Trophoblast cell (in vitro differentiated cells and primary cell): Measurements from ENCODE around the gene GRM4.
A peak's percentile ranks its signal among the peaks of the same experiment; 100 is the strongest.

Experiments used
- DNase-seq, 2 donors: peaks; one replicate each; pipeline ENCODE4 v3.0.0-alpha.2; 2016
- H2AFZ ChIP-seq: 2 replicates; pipeline ENCODE4 v1.6.1; 2013; ENCODE audit warnings: low read length, moderate library complexity, mild to moderate bottlenecking; ENCODE audit not compliant: insufficient read depth, poor library complexity
- H2AK5ac ChIP-seq: 2 replicates; pipeline ENCODE4 v1.6.1; 2013; ENCODE audit warnings: mild to moderate bottlenecking, low read length
- H2BK120ac ChIP-seq: 2 replicates; pipeline ENCODE4 v1.6.1; 2013; ENCODE audit warnings: low read length, mild to moderate bottlenecking, moderate library complexity; ENCODE audit not compliant: insufficient read depth, poor library complexity
- H2BK12ac ChIP-seq: 2 replicates; pipeline ENCODE4 v1.6.1; 2013; ENCODE audit warnings: mild to moderate bottlenecking, low read length, moderate library complexity
- H2BK5ac ChIP-seq: 2 replicates; pipeline ENCODE4 v1.6.1; 2013; ENCODE audit warnings: low read length, low read depth, moderate library complexity, mild to moderate bottlenecking; ENCODE audit not compliant: poor library complexity
- H3K14ac ChIP-seq: 2 replicates; pipeline ENCODE4 v1.6.1; 2013; ENCODE audit warnings: mild to moderate bottlenecking, low read length
- H3K18ac ChIP-seq: 2 replicates; pipeline ENCODE4 v1.6.1; 2013; ENCODE audit warnings: mild to moderate bottlenecking, low read length
- H3K23ac ChIP-seq: 2 replicates; pipeline ENCODE4 v1.6.1; 2013; ENCODE audit warnings: low read length
- H3K27ac ChIP-seq: 2 replicates; pipeline ENCODE4 v1.5.1; 2013; ENCODE audit warnings: low read depth, mild to moderate bottlenecking, inconsistent platforms, low read length, moderate library complexity
- H3K27me3 ChIP-seq: 2 replicates; pipeline ENCODE4 v1.6.1; 2013; ENCODE audit warnings: inconsistent platforms, mild to moderate bottlenecking, low read length, moderate library complexity; ENCODE audit not compliant: insufficient read depth
- H3K36me3 ChIP-seq, 2 experiments: 1 replicate in 1 of 2; 2 replicates in 1 of 2; pipeline ENCODE4 v1.6.1; 2013; ENCODE audit warnings: low read length in 2 of 2, mild to moderate bottlenecking in 2 of 2, moderate library complexity in 1 of 2; ENCODE audit not compliant: insufficient read depth in 2 of 2, control insufficient read depth in 1 of 2
- H3K4ac ChIP-seq: 2 replicates; pipeline ENCODE4 v1.6.1; 2013; ENCODE audit warnings: low read depth, mild to moderate bottlenecking, low read length, moderate library complexity
- H3K4me1 ChIP-seq, 2 experiments: 1 replicate in 1 of 2; 2 replicates in 1 of 2; pipeline ENCODE4 v1.6.1; 2013; ENCODE audit warnings: low read length in 2 of 2, mild to moderate bottlenecking in 2 of 2, moderate library complexity in 1 of 2; ENCODE audit not compliant: insufficient read depth in 2 of 2, control insufficient read depth in 1 of 2
- H3K4me2 ChIP-seq: 2 replicates; pipeline ENCODE4 v1.6.1; 2013; ENCODE audit warnings: inconsistent platforms, mild to moderate bottlenecking, low read length, moderate library complexity
- H3K4me3 ChIP-seq: 2 replicates; pipeline ENCODE4 v1.5.1; 2013; ENCODE audit warnings: mild to moderate bottlenecking, low read depth, low read length, inconsistent platforms
- H3K79me1 ChIP-seq: one replicate; pipeline ENCODE4 v1.6.1; 2013; ENCODE audit warnings: low read length
- H3K79me2 ChIP-seq: 2 replicates; pipeline ENCODE4 v1.6.1; 2013; ENCODE audit warnings: low read length, mild to moderate bottlenecking; ENCODE audit not compliant: control insufficient read depth, insufficient read depth, poor library complexity
- H3K9ac ChIP-seq: 2 replicates; pipeline ENCODE4 v1.6.1; 2013; ENCODE audit warnings: mild to moderate bottlenecking, low read length
- H3K9me3 ChIP-seq: 2 replicates; pipeline ENCODE4 v1.6.1; 2013; ENCODE audit warnings: low read depth, mild to moderate bottlenecking, control low read depth, inconsistent platforms, low read length; ENCODE audit not compliant: insufficient read depth
- H4K12ac ChIP-seq: 2 replicates; pipeline ENCODE4 v1.6.1; 2013; ENCODE audit warnings: low read depth, mild to moderate bottlenecking, low read length, moderate library complexity
- H4K8ac ChIP-seq: 2 replicates; pipeline ENCODE4 v1.6.1; 2013; ENCODE audit warnings: low read depth, mild to moderate bottlenecking, low read length, moderate library complexity
- H4K91ac ChIP-seq: one replicate; pipeline ENCODE4 v1.6.1; 2013; ENCODE audit warnings: low read depth, mild to moderate bottlenecking, low read length, moderate library complexity
- WGBS: extraction: QIAGEN DNeasy Blood & Tissue Kit; methylation state at CpG from one replicate; pipeline ENCODE4 v1.1.7; 2013; ENCODE audit warnings: missing lambda C conversion rate; ENCODE audit not compliant: insufficient read length, insufficient coverage; ENCODE audit errors: extremely low coverage; 5-methylcytosine and 5-hydroxymethylcytosine counted together

The GRM4 gene

GRCh38 chr6:33988121-33989015 lies 157.5 kb downstream of the GRM4 start:
- H3K4me2 ChIP-seq: no peak overlapping the region
- H3K9ac ChIP-seq: no peak overlapping the region
- H2BK12ac ChIP-seq: no peak overlapping the region
- H3K23ac ChIP-seq: no peak overlapping the region
- H3K4me1 ChIP-seq: no peaks in the 10 kb centered on the region
- no peak overlapping the region for H4K91ac ChIP-seq
- no peak overlapping the region for H3K4me3 ChIP-seq
- H3K27me3 ChIP-seq: no peaks in the 10 kb centered on the region
- H4K8ac ChIP-seq: no peak overlapping the region
- H2BK120ac ChIP-seq: no peak overlapping the region
- no peak overlapping the region for H3K27ac ChIP-seq
- no peak overlapping the region for H2BK5ac ChIP-seq
- WGBS: no CpG with 5 or more reads among the region's 16 CpGs
- no peak overlapping the region for H2AFZ ChIP-seq
- H3K4ac ChIP-seq: no peak overlapping the region
- no peak overlapping the region for H2AK5ac ChIP-seq
- H3K79me1 ChIP-seq: no peaks in the 10 kb centered on the region
- DNase-seq: no peak
- H3K14ac ChIP-seq: no peak overlapping the region
- H3K79me2 ChIP-seq: no peaks in the 10 kb centered on the region
- peaks cover 3% of the 10 kb centered on the region for H3K9me3 ChIP-seq
- H3K36me3 ChIP-seq: no peaks in the 10 kb centered on the region
- no peak overlapping the region for H3K18ac ChIP-seq
- H4K12ac ChIP-seq: no peak overlapping the region

GRCh38 chr6:33987531-33988021 lies 158.3 kb downstream of the GRM4 start:
- DNase-seq: peak; percentile 27 to 56
- Histone ChIP-seq H2BK120ac (no peak overlapping the region), H3K36me3 (no peaks in the 10 kb centered on the region), H3K4me3 (no peak overlapping the region), H3K14ac (no peak overlapping the region), H3K18ac (no peak overlapping the region), H2AFZ (no peak overlapping the region), H3K9me3 (peaks cover 3% of the 10 kb centered on the region), H3K4me1 (no peaks in the 10 kb centered on the region), H3K79me1 (no peaks in the 10 kb centered on the region), H2AK5ac (no peak overlapping the region), H3K79me2 (no peaks in the 10 kb centered on the region), H4K91ac (no peak overlapping the region), H3K27me3 (no peaks in the 10 kb centered on the region), H3K9ac (no peak overlapping the region), H2BK5ac (no peak overlapping the region), H4K12ac (no peak overlapping the region), H3K4me2 (no peak overlapping the region), H3K4ac (no peak overlapping the region), H3K23ac (no peak overlapping the region), H4K8ac (no peak overlapping the region), H3K27ac (no peak overlapping the region), H2BK12ac (no peak overlapping the region)
- WGBS: no CpG with 5 or more reads among the region's 13 CpGs

- WGBS: no CpG with 5 or more reads among the region's 1 CpG
- Histone ChIP-seq H3K27me3 (no peaks in the 10 kb centered on the region), H2BK12ac (no peak overlapping the region), H4K12ac (no peak overlapping the region), H3K79me2 (no peaks in the 10 kb centered on the region), H3K79me1 (no peaks in the 10 kb centered on the region), H3K14ac (no peak overlapping the region), H4K8ac (no peak overlapping the region), H2AK5ac (no peak overlapping the region), H3K4me1 (no peaks in the 10 kb centered on the region), H2BK5ac (no peak overlapping the region), H2AFZ (no peak overlapping the region), H3K27ac (no peak overlapping the region), H3K23ac (no peak overlapping the region), H3K4ac (no peak overlapping the region), H3K9me3 (peaks cover 3% of the 10 kb centered on the region), H3K18ac (no peak overlapping the region), H3K36me3 (no peaks in the 10 kb centered on the region), H3K4me2 (no peak overlapping the region), H3K9ac (no peak overlapping the region), H2BK120ac (no peak overlapping the region), H4K91ac (no peak overlapping the region), H3K4me3 (no peak overlapping the region)
- DNase-seq: no peak
These were observed 159.9 kb downstream of the GRM4 start for GRCh38 chr6:33985947-33986346.

- H3K4ac ChIP-seq: no peak overlapping the region
- H3K79me1 ChIP-seq: no peaks in the 10 kb centered on the region
- H3K4me3 ChIP-seq: no peak overlapping the region
- no peak overlapping the region for H3K27ac ChIP-seq
- H3K27me3 ChIP-seq: no peaks in the 10 kb centered on the region
- no peak overlapping the region for H3K9ac ChIP-seq
- no peak overlapping the region for H3K4me2 ChIP-seq
- H4K91ac ChIP-seq: no peak overlapping the region
- WGBS: no CpG with 5 or more reads among the region's 14 CpGs
- no peak overlapping the region for H4K12ac ChIP-seq
- no peak overlapping the region for H3K18ac ChIP-seq
- H3K79me2 ChIP-seq: no peaks in the 10 kb centered on the region
- no peak overlapping the region for H4K8ac ChIP-seq
- no peaks in the 10 kb centered on the region for H3K36me3 ChIP-seq
- no peak overlapping the region for H2BK12ac ChIP-seq
- H3K23ac ChIP-seq: no peak overlapping the region
- H2BK120ac ChIP-seq: no peak overlapping the region
- H2AK5ac ChIP-seq: no peak overlapping the region
- H3K9me3 ChIP-seq: peaks cover 3% of the 10 kb centered on the region
- no peak for DNase-seq
- no peaks in the 10 kb centered on the region for H3K4me1 ChIP-seq
- H3K14ac ChIP-seq: no peak overlapping the region
- H2AFZ ChIP-seq: no peak overlapping the region
- no peak overlapping the region for H2BK5ac ChIP-seq
These were observed 160.6 kb downstream of the GRM4 start for GRCh38 chr6:33985313-33985751.
